ENCODE measurements around the gene CNP.

CNP gene

DNA sequence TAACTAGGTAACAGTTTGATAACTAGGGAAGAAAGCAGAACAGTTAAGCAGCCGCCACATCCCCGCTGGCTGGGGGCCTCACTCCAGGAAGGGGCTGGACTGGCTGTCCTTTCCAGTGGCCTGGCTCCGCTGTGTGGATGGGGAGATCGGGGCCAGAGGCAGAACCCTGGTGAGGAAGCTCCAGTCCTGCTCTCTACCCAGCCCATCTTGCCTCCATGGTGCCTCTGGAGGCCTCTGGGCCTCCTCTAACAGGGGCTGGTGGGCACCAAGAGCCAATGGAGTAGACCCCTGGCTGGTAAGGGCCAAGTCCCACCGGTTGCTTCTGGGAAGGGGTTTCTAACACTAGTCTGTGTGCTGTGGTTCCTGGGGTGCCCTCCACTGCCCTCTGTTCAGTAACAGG, 8.1 kb downstream of the CNP start:
- Histone ChIP-seq H3K4me1 (ENCODE audit: insufficient read depth, poor library complexity, severe bottlenecking) (no peaks in the 10 kb centered on the region), H3K4me3 (ENCODE audit: severe bottlenecking) (no peak overlapping the region), H3K27me3 (ENCODE audit: insufficient read depth, poor library complexity, severe bottlenecking) (no peaks in the 10 kb centered on the region), H3K36me3 (ENCODE audit: low read depth) (peaks cover 76% of the 10 kb centered on the region), H3K27ac (ENCODE audit: poor library complexity, severe bottlenecking) (no peak overlapping the region), H3K9me3 (ENCODE audit: severe bottlenecking) (no peaks in the 10 kb centered on the region)
- ATAC-seq (ENCODE audit: low read depth) (no peak), DNase-seq (ENCODE audit: low spot score) (no peak)
- TF ChIP-seq, protein P1, sequence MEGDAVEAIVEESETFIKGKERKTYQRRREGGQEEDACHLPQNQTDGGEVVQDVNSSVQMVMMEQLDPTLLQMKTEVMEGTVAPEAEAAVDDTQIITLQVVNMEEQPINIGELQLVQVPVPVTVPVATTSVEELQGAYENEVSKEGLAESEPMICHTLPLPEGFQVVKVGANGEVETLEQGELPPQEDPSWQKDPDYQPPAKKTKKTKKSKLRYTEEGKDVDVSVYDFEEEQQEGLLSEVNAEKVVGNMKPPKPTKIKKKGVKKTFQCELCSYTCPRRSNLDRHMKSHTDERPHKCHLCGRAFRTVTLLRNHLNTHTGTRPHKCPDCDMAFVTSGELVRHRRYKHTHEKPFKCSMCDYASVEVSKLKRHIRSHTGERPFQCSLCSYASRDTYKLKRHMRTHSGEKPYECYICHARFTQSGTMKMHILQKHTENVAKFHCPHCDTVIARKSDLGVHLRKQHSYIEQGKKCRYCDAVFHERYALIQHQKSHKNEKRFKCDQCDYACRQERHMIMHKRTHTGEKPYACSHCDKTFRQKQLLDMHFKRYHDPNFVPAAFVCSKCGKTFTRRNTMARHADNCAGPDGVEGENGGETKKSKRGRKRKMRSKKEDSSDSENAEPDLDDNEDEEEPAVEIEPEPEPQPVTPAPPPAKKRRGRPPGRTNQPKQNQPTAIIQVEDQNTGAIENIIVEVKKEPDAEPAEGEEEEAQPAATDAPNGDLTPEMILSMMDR (IDR thresholded peaks at IDR 0.05; ENCODE audit: poor library complexity, severe bottlenecking): no peak

DNA sequence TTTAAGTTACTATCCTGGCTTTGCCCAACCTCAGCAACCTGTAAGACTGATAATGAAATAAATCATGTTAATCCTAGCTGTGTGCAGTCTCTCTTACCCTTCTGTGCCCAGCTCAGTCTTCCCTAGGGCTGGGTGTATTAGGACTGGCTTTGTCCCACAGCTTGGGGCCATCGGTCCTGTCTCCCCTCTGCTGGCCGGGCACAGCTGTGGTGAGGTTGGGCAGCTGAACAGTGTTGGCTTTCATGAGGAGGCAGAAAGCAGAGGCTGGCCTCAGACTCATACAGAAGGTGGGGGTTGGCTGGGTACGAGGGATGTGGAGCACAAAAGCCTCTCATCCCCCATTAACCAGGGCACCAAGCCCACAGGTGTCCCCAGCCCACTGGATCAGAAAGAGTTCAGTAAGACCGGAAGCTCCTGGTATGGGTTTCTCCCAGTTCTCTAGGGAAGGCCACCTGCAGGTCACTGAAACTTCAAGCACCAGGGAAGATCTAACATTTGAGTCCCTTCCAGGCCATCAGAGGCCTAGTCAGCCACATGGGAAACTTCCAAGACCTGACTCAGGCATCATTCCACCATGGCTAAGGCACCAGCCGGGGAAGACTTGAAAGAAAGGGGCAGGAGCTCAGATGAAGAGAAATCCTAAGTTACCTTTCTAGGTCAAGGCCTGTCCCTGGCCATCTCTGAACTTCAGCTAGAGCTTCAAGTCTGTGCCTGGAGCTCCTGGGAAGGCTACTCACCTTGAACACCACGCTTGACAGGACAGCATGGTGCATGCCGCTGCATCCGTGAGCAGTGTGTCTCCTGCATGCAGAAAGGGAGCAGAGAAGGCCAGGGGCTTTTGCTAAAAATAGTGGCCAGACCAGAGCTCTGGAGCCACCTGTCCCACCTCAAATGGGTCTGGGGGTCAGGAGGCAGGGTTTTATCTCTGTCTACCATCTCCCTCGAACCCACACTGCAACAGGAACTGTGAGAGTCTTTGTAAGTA, 8.8 kb downstream of the CNP start:
- Histone ChIP-seq H3K27me3 (ENCODE audit: insufficient read depth, poor library complexity, severe bottlenecking) (no peaks in the 10 kb centered on the region), H3K9me3 (ENCODE audit: severe bottlenecking) (no peaks in the 10 kb centered on the region), H3K4me3 (ENCODE audit: severe bottlenecking) (no peak overlapping the region), H3K27ac (ENCODE audit: poor library complexity, severe bottlenecking) (no peak overlapping the region), H3K4me1 (ENCODE audit: insufficient read depth, poor library complexity, severe bottlenecking) (no peaks in the 10 kb centered on the region), H3K36me3 (ENCODE audit: low read depth) (peaks cover 80% of the 10 kb centered on the region)
- ATAC-seq (ENCODE audit: low read depth) (no peak; the same call in 2 of the 3 replicates), DNase-seq (ENCODE audit: low spot score) (no peak)
- TF ChIP-seq, protein P1 (IDR thresholded peaks at IDR 0.05; ENCODE audit: poor library complexity, severe bottlenecking): no peak

DNA sequence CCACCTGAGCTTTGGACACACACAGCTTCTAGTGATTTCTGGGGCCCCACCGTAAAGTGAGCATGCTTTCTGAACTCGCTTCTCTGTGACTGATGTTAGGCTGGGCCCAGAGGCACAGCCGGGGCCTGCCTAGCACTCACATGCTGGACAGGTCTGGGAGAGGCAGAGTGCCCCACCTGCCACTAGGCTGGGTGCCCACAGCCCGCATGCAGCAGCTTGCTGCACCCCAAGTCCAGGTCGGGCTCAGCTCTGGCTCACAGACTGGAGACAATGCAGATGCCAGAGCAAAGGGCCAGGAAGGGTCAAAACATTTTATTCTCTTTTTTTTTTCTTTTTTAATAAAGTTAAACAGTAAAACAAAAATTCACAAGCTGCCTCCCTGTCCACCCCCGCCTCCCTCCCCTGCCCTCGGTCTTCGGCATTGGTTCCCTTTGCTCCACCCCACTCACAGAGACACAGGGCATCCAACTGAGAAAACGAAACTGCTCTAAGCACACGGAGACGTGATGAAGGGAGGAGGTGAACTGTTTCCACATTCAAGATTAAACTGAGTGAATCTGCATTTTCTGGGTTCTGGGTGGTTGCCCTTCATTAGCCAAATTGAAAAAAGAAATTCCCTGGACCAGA, 9.7 kb downstream of the CNP start:
- Histone ChIP-seq H3K27ac (ENCODE audit: poor library complexity, severe bottlenecking) (no peak overlapping the region), H3K4me1 (ENCODE audit: insufficient read depth, poor library complexity, severe bottlenecking) (no peaks in the 10 kb centered on the region), H3K27me3 (ENCODE audit: insufficient read depth, poor library complexity, severe bottlenecking) (no peaks in the 10 kb centered on the region), H3K36me3 (ENCODE audit: low read depth) (peaks cover 89% of the 10 kb centered on the region), H3K4me3 (ENCODE audit: severe bottlenecking) (no peak overlapping the region), H3K9me3 (ENCODE audit: severe bottlenecking) (no peaks in the 10 kb centered on the region)
- TF ChIP-seq, protein P1 (IDR thresholded peaks at IDR 0.05; ENCODE audit: poor library complexity, severe bottlenecking): no peak
- ATAC-seq (ENCODE audit: low read depth) (no peak), DNase-seq (ENCODE audit: low spot score) (no peak)

DNA sequence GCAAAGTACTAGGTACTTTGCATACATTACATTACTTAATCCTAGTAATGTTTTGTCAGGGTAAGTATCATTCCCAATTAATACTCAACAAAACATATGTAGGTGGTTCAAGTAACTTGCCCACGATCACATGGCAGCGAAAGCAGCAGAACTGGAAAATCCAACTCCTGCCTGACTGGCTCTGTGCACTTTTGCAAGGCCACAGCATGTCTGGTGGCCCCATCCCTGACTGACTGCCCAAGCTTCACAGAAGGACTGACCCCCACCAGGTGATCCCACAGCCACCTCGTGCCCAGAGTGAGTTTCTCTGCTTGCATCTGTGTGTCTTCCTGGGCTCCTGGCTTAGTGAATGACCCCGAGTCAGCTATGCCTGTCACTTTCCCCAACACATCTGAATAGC, 11.4 kb downstream of the CNP start:
- no peak overlapping the region for H3K4me3 ChIP-seq (ENCODE audit: severe bottlenecking)
- no peaks in the 10 kb centered on the region for H3K4me1 ChIP-seq (ENCODE audit: insufficient read depth, poor library complexity, severe bottlenecking)
- no peaks in the 10 kb centered on the region for H3K9me3 ChIP-seq (ENCODE audit: severe bottlenecking)
- H3K27me3 ChIP-seq (ENCODE audit: insufficient read depth, poor library complexity, severe bottlenecking): no peaks in the 10 kb centered on the region
- H3K27ac ChIP-seq (ENCODE audit: poor library complexity, severe bottlenecking): no peak overlapping the region
- ATAC-seq (ENCODE audit: low read depth): no peak
- H3K36me3 ChIP-seq (ENCODE audit: low read depth): peaks cover 93% of the 10 kb centered on the region
- DNase-seq (ENCODE audit: low spot score): no peak
- TF ChIP-seq, protein P1 (IDR thresholded peaks at IDR 0.05; ENCODE audit: poor library complexity, severe bottlenecking): no peak

Measured in RWPE2 (cell line).